ENCODE data around the gene LRRC52. TPM values are rescaled to one million over a fixed set of nuclear protein-coding genes. Genes with fewer than 3 reads are reported as not detected.

Gene LRRC52
- total RNA-seq, 2 donors from 2014 or later: not detected

- no peaks in the 10 kb centered on the region for H3K27me3 ChIP-seq (ENCODE audit: control insufficient read depth, insufficient read depth, low read length, poor library complexity, severe bottlenecking)
- no peak for DNase-seq
- no peak overlapping the region for H3K4me3 Mint-ChIP-seq
- no peak overlapping the region for H3K27ac Mint-ChIP-seq
- H3K4me1 Mint-ChIP-seq: peaks cover 15% of the 10 kb centered on the region
- no peaks in the 10 kb centered on the region for H3K36me3 ChIP-seq (ENCODE audit: control insufficient read depth, insufficient read depth, low read length)
- no peak overlapping the region for H3K9ac ChIP-seq (ENCODE audit: extremely low read depth, low read length, poor library complexity, severe bottlenecking)
- H3K9me3 ChIP-seq (ENCODE audit: control insufficient read depth, low read length): no peaks in the 10 kb centered on the region
- H3K36me3 Mint-ChIP-seq (ENCODE audit: low read depth): no peaks in the 10 kb centered on the region
- peaks cover 22% of the 10 kb centered on the region for H3K27me3 Mint-ChIP-seq (ENCODE audit: insufficient read depth)
- no peaks in the 10 kb centered on the region for H3K9me3 Mint-ChIP-seq
- no peak overlapping the region for H3K4me3 ChIP-seq (ENCODE audit: low read length)
- no peaks in the 10 kb centered on the region for H3K4me1 ChIP-seq (ENCODE audit: control insufficient read depth, insufficient read depth, low read length)
- no peak for TF ChIP-seq CTCF (conservative IDR thresholded peaks at IDR 0.05)
- no peak overlapping the region for H3K27ac ChIP-seq (ENCODE audit: low read depth, low read length)
Observed at GRCh38 chr1:165544996-165545395, 1.2 kb downstream of the LRRC52 start.

- no peak for DNase-seq
- H3K4me1 Mint-ChIP-seq: peaks cover 15% of the 10 kb centered on the region
- H3K9me3 ChIP-seq (ENCODE audit: control insufficient read depth, low read length): no peaks in the 10 kb centered on the region
- H3K27ac ChIP-seq (ENCODE audit: low read depth, low read length): no peak overlapping the region
- H3K36me3 Mint-ChIP-seq (ENCODE audit: low read depth): no peaks in the 10 kb centered on the region
- 59 to 81% methylated on average over 2 of the region's 2 CpGs for WGBS, 2 experiments (ENCODE audit: insufficient coverage in 1 of 2, insufficient read length in 1 of 2)
- no peak for TF ChIP-seq CTCF (conservative IDR thresholded peaks at IDR 0.05)
- no peak overlapping the region for H3K4me3 ChIP-seq (ENCODE audit: low read length)
- no peaks in the 10 kb centered on the region for H3K36me3 ChIP-seq (ENCODE audit: control insufficient read depth, insufficient read depth, low read length)
- H3K4me1 ChIP-seq (ENCODE audit: control insufficient read depth, insufficient read depth, low read length): no peaks in the 10 kb centered on the region
- H3K9ac ChIP-seq (ENCODE audit: extremely low read depth, low read length, poor library complexity, severe bottlenecking): no peak overlapping the region
- no peaks in the 10 kb centered on the region for H3K27me3 ChIP-seq (ENCODE audit: control insufficient read depth, insufficient read depth, low read length, poor library complexity, severe bottlenecking)
- H3K27ac Mint-ChIP-seq: no peak overlapping the region
- peaks cover 23% of the 10 kb centered on the region for H3K27me3 Mint-ChIP-seq (ENCODE audit: insufficient read depth)
- no peak overlapping the region for H3K4me3 Mint-ChIP-seq
- H3K9me3 Mint-ChIP-seq: no peaks in the 10 kb centered on the region
Observed at GRCh38 chr1:165545974-165546373, 2.2 kb downstream of the LRRC52 start.

GRCh38 chr1:165549973-165550372, 6.2 kb downstream of the LRRC52 start:
- no peak overlapping the region for H3K27ac ChIP-seq (ENCODE audit: low read depth, low read length)
- DNase-seq: no peak
- no peaks in the 10 kb centered on the region for H3K36me3 Mint-ChIP-seq (ENCODE audit: low read depth)
- no peaks in the 10 kb centered on the region for H3K36me3 ChIP-seq (ENCODE audit: control insufficient read depth, insufficient read depth, low read length)
- no peak overlapping the region for H3K27ac Mint-ChIP-seq
- H3K27me3 Mint-ChIP-seq (ENCODE audit: insufficient read depth): peaks cover 35% of the 10 kb centered on the region
- H3K4me3 ChIP-seq (ENCODE audit: low read length): no peak overlapping the region
- H3K4me1 ChIP-seq (ENCODE audit: control insufficient read depth, insufficient read depth, low read length): no peaks in the 10 kb centered on the region
- H3K9me3 ChIP-seq (ENCODE audit: control insufficient read depth, low read length): no peaks in the 10 kb centered on the region
- H3K9me3 Mint-ChIP-seq: no peaks in the 10 kb centered on the region
- no peak overlapping the region for H3K9ac ChIP-seq (ENCODE audit: extremely low read depth, low read length, poor library complexity, severe bottlenecking)
- WGBS, 2 experiments (ENCODE audit: insufficient coverage in 1 of 2, insufficient read length in 1 of 2): 63% methylated on average over 2 of the region's 2 CpGs; no CpG with 5 or more reads in 1 of the 2 experiments
- peaks cover 10% of the 10 kb centered on the region for H3K27me3 ChIP-seq (ENCODE audit: control insufficient read depth, insufficient read depth, low read length, poor library complexity, severe bottlenecking)
- no peak overlapping the region for H3K4me3 Mint-ChIP-seq
- H3K4me1 Mint-ChIP-seq: no peaks in the 10 kb centered on the region
- no peak for TF ChIP-seq CTCF (conservative IDR thresholded peaks at IDR 0.05)
